ENCODE measurements around the gene GPRC5B.

The GPRC5B gene

GRCh38 chr16:19896951-19897350 lies 12.3 kb upstream of the GPRC5B start:
- DNase-seq = no peak

- no peak for DNase-seq
Observed at GRCh38 chr16:19894586-19894985, 9.9 kb upstream of the GPRC5B start.

DNA sequence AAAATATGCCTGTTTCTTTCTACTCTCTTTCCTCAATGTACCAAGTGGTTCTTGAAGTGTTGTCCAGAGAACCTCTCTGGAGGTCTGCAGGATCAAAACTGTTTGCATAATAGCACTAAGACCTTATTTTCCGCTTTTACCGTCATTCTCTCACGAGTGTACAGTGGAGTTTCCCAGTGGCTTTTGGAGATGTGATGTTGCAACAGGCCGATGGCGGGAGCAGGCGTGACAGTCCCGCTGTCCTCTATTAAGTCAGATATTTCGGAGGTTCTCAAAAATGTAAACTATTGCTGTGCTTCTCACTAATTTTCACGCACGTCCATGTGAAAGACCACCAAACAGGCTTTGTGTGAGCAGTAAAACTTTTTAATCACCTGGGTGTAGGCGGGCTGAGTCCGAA lies 8.3 kb upstream of the GPRC5B start:
- no peak for DNase-seq

DNA sequence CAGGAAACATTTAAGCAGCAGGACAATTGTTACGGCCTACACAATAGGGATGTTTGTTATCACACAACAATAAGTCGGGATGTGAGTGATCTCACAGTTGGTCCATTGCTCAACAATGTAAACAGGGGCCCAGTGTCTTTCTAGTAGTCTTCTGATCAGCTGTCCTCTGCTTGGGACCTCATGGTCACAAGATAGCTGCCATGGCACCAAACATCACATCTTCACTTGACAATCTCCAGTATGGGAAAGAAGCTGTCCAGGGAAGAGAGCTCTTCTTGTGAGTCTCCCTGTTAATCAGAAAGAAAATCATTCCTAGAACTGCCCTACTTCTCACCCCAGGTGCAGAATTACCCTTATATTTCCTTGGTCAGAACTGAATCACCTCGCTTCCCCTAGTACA lies 6.3 kb upstream of the GPRC5B start:
- no peak for DNase-seq

DNA sequence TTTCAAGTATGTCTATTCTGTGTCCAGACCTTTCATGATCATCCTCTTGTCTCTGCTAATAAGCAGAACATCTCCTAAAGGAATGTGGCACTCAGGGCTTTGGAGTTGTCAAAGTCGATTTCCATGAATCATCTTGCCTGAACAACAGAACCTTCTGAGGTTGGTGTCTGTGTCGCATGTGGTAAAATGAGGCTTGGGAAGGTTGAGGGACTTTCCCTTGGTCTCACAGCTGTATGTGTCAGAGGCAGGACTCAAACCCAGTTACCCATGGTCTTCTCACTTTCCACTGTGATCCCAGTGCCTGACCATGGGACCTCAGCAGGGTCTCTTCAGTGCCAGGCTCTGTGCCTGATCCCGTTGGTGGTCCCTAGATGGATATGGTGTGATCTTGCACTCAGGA lies 4.2 kb upstream of the GPRC5B start:
- DNase-seq = no peak

DNA sequence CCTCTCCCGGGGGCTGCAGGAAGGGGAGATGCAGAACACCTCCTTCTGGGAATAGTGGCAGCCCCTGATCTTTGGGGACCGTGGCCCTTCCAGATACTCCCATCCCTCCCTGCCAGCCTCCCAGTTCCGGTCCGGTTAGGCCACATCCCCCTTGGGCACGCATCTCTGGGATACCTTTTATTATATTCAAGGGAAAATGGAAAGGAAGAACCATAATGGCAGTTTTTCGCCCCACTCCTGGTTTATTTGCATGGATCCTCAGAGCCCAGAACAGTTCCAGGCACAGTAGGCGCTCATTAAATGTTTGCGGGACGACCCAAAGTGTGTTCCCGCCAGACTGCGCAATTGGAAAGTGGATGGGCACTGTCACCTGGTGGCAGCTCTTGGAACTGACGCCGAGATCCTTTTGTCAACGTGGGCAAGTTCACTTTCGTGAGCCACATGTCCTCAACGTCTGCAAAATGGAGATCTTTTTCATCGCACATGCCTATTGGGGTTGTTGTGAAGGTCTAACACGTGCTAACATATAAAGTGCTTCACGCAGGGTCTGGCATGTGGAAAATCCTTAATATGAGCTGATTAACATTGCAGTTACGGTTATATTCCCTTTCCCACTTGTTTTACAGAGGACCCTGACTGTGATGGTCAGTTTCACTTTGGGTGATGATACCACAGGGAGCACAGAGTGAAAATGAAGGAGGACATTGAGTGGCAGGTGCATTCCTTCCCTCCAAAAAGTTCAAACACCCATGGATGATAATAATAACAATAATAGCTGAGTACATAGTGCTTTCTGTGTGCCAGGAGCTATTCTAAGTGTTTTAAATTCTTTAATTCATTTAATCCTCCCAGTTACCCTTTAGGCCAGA lies 1.7 kb upstream of the GPRC5B start:
- DNase-seq = peak; percentile 95

DNA sequence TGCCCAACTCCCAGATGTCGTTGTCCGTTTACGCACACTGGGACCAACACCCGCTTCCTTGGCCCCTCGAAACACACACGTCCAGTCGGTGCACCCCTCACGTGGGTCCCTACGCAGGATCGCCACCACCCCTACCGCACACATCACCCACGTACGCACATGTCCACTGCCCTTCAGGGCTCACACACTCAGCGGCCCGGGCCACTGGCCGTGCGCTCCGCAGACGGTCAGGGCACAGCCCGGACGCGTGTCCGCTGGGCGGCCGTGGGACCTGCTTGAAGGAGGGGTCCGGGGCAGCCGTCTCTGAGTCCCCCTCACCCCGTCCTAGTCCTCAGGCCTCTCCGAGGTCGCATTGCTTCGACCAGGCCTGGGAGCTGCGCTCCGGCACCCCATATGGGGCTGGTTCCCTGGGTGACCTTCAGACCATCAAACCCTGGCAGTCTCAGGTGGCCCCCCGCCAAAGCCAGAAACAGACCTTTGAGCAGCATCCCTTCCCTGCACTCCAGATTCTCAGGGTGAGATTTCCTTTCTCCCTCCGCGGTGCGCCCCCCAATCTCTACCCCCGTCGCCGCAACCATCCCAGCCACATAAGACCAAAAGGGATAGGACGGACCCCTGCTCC lies 914 bp upstream of the GPRC5B start:
- no peak for DNase-seq

GRCh38 chr16:19883966-19884485 lies 622 bp downstream of the GPRC5B start:
- DNase-seq = no peak

DNA sequence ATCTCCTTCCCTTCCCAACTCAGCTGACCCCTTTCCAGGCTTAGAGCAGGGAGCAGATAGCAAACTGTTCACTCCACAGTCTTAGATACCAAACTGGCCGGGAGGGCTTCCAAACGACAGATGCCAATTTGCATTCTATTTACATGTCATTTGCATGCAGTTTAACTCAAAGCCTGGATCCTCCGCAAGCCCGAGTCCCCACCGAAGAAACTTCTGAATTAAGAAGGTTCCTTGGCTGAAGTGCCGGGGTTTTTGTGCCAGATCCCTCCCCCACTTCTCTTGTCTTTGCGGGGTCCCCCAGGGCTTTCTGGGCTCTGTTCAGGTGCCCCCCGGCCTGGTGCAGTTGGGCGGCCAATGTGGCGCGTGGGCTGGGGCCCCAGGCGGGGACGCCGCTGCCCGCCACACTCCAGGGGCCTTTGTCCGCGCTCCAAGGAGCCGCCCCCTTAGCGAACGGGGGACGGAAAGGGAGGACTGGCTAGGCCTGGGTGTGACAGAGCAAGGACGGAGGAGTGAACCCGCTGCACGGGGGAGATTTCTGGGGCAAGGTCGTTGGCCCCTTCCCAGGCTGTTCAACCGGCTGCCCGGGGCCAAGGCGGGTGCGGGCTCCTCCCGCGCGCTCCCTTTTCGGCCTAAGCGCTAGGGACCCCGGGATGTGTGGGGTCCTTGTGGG lies 1.2 kb downstream of the GPRC5B start:
- no peak for DNase-seq

GRCh38 chr16:19882646-19883045 lies 2.0 kb downstream of the GPRC5B start:
- no peak for DNase-seq

GRCh38 chr16:19882186-19882585 lies 2.5 kb downstream of the GPRC5B start:
- DNase-seq = no peak

GRCh38 chr16:19881783-19882182 lies 2.9 kb downstream of the GPRC5B start:
- DNase-seq = no peak

- no peak for DNase-seq
Observed at GRCh38 chr16:19881028-19881427, 3.6 kb downstream of the GPRC5B start.

DNA sequence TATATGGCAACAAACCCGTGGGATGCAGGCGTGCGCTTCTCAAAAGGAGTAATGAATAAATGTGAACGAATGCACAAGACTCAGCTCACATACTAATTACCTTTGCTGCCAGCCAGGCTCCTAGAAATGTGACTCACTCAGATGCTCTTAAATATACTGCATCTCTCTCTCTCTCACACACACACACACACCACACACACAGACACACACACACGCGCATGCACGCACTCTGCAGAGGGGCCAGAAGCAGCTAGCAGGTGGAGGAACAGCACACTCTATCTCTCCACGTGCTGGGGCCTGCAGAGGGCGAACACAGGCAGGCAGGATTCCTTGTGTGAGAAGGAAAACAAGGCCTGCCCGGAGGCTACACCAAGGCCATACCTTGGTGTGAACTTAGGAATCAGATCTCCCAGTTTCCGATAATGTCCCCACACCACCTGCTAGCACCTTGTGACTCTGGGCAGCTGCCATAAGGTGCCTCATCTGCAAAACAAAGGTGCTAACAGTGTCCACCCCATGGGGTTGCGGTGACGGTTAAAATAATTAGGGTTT lies 5.3 kb downstream of the GPRC5B start:
- peak; percentile 75 for DNase-seq

GRCh38 chr16:19878757-19879156 lies 5.9 kb downstream of the GPRC5B start:
- no peak for DNase-seq

- no peak for DNase-seq
Observed at GRCh38 chr16:19876501-19877059, 8.1 kb downstream of the GPRC5B start.

GRCh38 chr16:19875900-19876299 lies 8.7 kb downstream of the GPRC5B start:
- DNase-seq = no peak

GRCh38 chr16:19874851-19875546 lies 9.6 kb downstream of the GPRC5B start:
- DNase-seq = peak; percentile 84

GRCh38 chr16:19874026-19874425 lies 10.6 kb downstream of the GPRC5B start:
- no peak for DNase-seq

- DNase-seq = no peak
Observed at GRCh38 chr16:19872935-19873334, 11.7 kb downstream of the GPRC5B start.

DNA sequence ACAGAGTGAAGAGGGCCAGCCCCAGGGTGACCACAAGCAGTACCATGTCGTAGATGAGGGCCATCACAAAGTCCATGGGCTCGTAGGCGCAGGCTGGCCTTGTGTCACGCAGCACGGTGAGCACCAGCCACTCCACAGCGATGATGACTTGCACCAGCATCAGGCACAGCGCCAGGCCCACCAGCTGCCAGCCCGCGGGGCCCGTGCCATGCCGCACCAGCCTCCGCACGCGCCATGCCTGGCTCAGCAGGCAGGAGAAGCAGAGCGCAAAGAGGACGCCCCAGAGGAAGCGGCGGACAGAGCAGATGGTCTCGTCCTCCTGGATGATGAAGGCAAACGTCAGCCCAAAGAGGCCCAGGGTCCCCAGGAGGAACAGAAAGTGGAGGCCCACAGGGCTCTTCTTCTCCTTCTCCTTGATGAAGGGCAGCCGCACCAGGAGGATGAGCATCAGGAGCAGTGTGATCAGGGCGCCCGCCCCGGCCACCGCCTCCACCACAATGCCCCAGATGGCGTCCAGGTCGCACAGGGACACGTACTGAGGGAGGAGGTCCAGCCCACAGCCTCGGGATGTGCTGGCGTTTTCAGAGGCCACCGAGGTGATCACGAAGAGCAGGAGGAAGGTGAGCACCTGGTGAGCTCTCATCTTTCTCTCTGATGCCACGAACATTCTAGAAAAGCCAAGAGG lies 12.3 kb downstream of the GPRC5B start:
- no peak for DNase-seq

- DNase-seq = no peak
Observed at GRCh38 chr16:19871721-19872120, 12.9 kb downstream of the GPRC5B start.

All from NCI-H510A treated with DMSO at 0.1 percent for 48 hours (cell line).